Measurements from ENCODE around the gene TAGLN.

DNA sequence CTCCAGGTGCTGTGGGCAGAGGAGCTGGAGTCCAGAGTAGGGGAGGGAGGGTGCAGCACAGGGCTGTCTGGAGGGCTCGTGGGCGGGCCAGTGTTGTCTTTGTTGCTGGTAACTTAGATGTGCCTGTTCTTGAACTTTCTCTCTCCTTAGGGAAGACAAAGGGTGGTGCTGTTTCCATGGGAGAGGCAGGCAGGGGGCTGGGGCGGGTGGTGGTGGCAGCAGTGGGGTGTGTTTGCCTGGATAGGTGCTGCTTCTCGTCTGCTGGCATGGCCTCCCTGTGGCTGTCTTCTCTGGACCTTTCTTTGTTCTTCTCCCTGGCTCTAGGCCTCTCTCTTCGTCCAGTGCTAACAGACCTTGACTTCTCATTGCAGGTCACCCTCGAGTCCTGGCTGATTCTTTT lies 12.2 kb upstream of the TAGLN start:
- TF ChIP-seq, protein P1, sequence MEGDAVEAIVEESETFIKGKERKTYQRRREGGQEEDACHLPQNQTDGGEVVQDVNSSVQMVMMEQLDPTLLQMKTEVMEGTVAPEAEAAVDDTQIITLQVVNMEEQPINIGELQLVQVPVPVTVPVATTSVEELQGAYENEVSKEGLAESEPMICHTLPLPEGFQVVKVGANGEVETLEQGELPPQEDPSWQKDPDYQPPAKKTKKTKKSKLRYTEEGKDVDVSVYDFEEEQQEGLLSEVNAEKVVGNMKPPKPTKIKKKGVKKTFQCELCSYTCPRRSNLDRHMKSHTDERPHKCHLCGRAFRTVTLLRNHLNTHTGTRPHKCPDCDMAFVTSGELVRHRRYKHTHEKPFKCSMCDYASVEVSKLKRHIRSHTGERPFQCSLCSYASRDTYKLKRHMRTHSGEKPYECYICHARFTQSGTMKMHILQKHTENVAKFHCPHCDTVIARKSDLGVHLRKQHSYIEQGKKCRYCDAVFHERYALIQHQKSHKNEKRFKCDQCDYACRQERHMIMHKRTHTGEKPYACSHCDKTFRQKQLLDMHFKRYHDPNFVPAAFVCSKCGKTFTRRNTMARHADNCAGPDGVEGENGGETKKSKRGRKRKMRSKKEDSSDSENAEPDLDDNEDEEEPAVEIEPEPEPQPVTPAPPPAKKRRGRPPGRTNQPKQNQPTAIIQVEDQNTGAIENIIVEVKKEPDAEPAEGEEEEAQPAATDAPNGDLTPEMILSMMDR (IDR thresholded peaks at IDR 0.05) = no peak
- TF ChIP-seq POLR2A (IDR thresholded peaks at IDR 0.05; ENCODE audit: low read length) (no peak), JUN (IDR thresholded peaks at IDR 0.05) (no peak), POLR2AphosphoS2 (conservative IDR thresholded peaks at IDR 0.05; ENCODE audit: low read length) (no peak), EP300 (IDR thresholded peaks at IDR 0.05) (no peak), PHF8 (IDR thresholded peaks at IDR 0.05; ENCODE audit: borderline replicate concordance, low read depth) (no peak), CEBPB (IDR thresholded peaks at IDR 0.05) (no peak), ZSCAN20 (CRISPR knock-in tag; IDR thresholded peaks at IDR 0.05) (no peak), HDAC2 (IDR thresholded peaks at IDR 0.05) (no peak), RFX5 (IDR thresholded peaks at IDR 0.05) (no peak), RNF2 (IDR thresholded peaks at IDR 0.05; ENCODE audit: borderline replicate concordance, low read depth) (no peak), KDM5A (IDR thresholded peaks at IDR 0.05) (no peak)
- TF ChIP-seq, protein P2, sequence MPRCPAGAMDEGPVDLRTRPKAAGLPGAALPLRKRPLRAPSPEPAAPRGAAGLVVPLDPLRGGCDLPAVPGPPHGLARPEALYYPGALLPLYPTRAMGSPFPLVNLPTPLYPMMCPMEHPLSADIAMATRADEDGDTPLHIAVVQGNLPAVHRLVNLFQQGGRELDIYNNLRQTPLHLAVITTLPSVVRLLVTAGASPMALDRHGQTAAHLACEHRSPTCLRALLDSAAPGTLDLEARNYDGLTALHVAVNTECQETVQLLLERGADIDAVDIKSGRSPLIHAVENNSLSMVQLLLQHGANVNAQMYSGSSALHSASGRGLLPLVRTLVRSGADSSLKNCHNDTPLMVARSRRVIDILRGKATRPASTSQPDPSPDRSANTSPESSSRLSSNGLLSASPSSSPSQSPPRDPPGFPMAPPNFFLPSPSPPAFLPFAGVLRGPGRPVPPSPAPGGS (IDR thresholded peaks at IDR 0.05) = no peak

Data from A549 (cell line).